HepG2 (cell line): ENCODE data around the gene ANAPC2.

ENCODE experiments used
- ATF6 ChIP-seq: sonication (generic); formaldehyde crosslinking; conservative IDR thresholded peaks from 2 replicates; pipeline ENCODE4 v1.4.0; 2020; ENCODE audit warnings: missing genetic modification reagents
- CTCF ChIP-seq: sonication (generic); formaldehyde crosslinking; IDR thresholded peaks from 2 replicates; pipeline ENCODE4 v1.5.0; 2020; ENCODE audit warnings: mild to moderate bottlenecking, missing genetic modification reagents, moderate library complexity
- FOXK1 ChIP-seq: sonication (generic); formaldehyde crosslinking; IDR thresholded peaks from 2 replicates; pipeline ENCODE4 v1.4.0; 2020; ENCODE audit warnings: low read depth, missing genetic modification reagents, borderline replicate concordance
- NFYB ChIP-seq: sonication (generic); formaldehyde crosslinking; IDR thresholded peaks from 2 replicates; pipeline ENCODE4 v1.4.0; 2020; ENCODE audit warnings: missing genetic modification reagents
- POLR2A ChIP-seq, 2 experiments: IDR thresholded peaks; 2 replicates each; pipeline ENCODE4 v1.6.1; 2011; ENCODE audit warnings: low read depth in 2 of 2, low read length in 2 of 2, mild to moderate bottlenecking in 1 of 2, moderate library complexity in 1 of 2; ENCODE audit not compliant: insufficient read depth in 1 of 2
- RFX1 ChIP-seq: fragments of 450-650 bp; IDR thresholded peaks from 2 replicates; pipeline ENCODE4 v1.6.1; 2017
- TMF1 ChIP-seq: sonication (generic); formaldehyde crosslinking; IDR thresholded peaks from 2 replicates; pipeline ENCODE4 v1.8.1; 2022; ENCODE audit warnings: low read depth, missing genetic modification reagents
- ZBTB8A ChIP-seq: sonication (generic); formaldehyde crosslinking; IDR thresholded peaks from 2 replicates; pipeline ENCODE4 v1.4.0; 2020; ENCODE audit warnings: mild to moderate bottlenecking, low read depth, missing genetic modification reagents, borderline replicate concordance
- ZNF10 ChIP-seq: sonication (generic); formaldehyde crosslinking; IDR thresholded peaks from 2 replicates; pipeline ENCODE4 v1.4.0; 2020; ENCODE audit warnings: mild to moderate bottlenecking, low read depth, missing genetic modification reagents, borderline replicate concordance
- ZNF230 ChIP-seq: sonication (generic); formaldehyde crosslinking; IDR thresholded peaks from 2 replicates; pipeline ENCODE4 v1.4.0; 2020; ENCODE audit warnings: mild to moderate bottlenecking, missing genetic modification reagents

GRCh38 chr9:137187386-137187785 is 974 bp downstream of the ANAPC2 start:
- TF ChIP-seq ZNF230, result no peak
- TF ChIP-seq CTCF, result no peak
- TF ChIP-seq POLR2A (IDR thresholded peaks at IDR 0.05; ENCODE audit: insufficient read depth in 1 of 2, low read depth in 2 of 2, low read length in 2 of 2), result no peak
- TF ChIP-seq NFYB (CRISPR knock-in tag), result no peak
- no peak for TF ChIP-seq RFX1
- TF ChIP-seq FOXK1 (CRISPR knock-in tag), result no peak
- no peak for TF ChIP-seq ZNF10
- TF ChIP-seq ZBTB8A (CRISPR knock-in tag), result no peak
- no peak for TF ChIP-seq ATF6 (CRISPR knock-in tag)
- TF ChIP-seq TMF1 (CRISPR knock-in tag), result no peak
